HCT116 (cell line): Measurements from ENCODE around the gene INKA1. TPM values are rescaled to one million over a fixed set of nuclear protein-coding genes. Genes with fewer than 3 reads are reported as not detected.

Source experiments
- ATAC-seq: fragments of 200-7000 bp; cut with Tn5 transposase; 2 replicates; pipeline ENCODE4 v1.9.1; 2020; ENCODE audit warnings: mild to moderate bottlenecking, moderate library complexity
- BruUV-seq: library from RNA; stranded (reverse); fragments of 400-500 nt; replicated peaks from 2 replicates; lab custom pipeline; 2021; lab: Mats Ljungman, UMichigan
- CTCF ChIA-PET: fragments of 300-600 bp; sonication (Branson Sonifier 250); formaldehyde crosslinking; loops from one replicate; lab custom pipeline; 2021; ENCODE audit warnings: antibody characterized with exemption; lab: Charles Lee
- POLR2A ChIA-PET: fragments of 300-600, 350-600 bp; sonication (Branson Sonifier 250); formaldehyde crosslinking; loops from one replicate; lab custom pipeline; 2021; ENCODE audit warnings: antibody characterized with exemption; lab: Charles Lee
- RAD21 ChIA-PET, 2 experiments: fragments of 300-600 bp; sonication (Branson Sonifier 250); formaldehyde crosslinking; loops; one replicate each; lab custom pipeline; 2023; ENCODE audit warnings: low total read pairs in 2 of 2; ENCODE audit not compliant: uncharacterized antibody in 2 of 2, unreplicated experiment in 2 of 2, low non-redundant PET in 1 of 2; lab: Charles Lee
- DNase-seq: peaks from one replicate; pipeline ENCODE4 v3.0.0-alpha.2; 2010; ENCODE audit warnings: low read depth, low spot score
- H2AFZ ChIP-seq: fragments of 200-600 bp; shearing (Covaris generic), sonication (generic); 2 replicates; pipeline ENCODE4 v1.6.1; 2017; ENCODE audit warnings: low read depth, mixed run types, mixed read lengths, antibody characterized with exemption, low read length; ENCODE audit not compliant: poor library complexity, severe bottlenecking
- H3K27ac ChIP-seq: 2 replicates; pipeline ENCODE4 v1.5.1; 2012; ENCODE audit warnings: low read depth, low read length
- H3K27me3 ChIP-seq: fragments of 200-600 bp; sonication (generic); 2 replicates; pipeline ENCODE4 v1.6.1; 2016; ENCODE audit warnings: mixed run types, low read length, mixed read lengths; ENCODE audit not compliant: insufficient read depth
- H3K36me3 ChIP-seq, 2 experiments: fragments of 200-500 bp in 1 of 2; fragments of 200-600 bp in 1 of 2; sonication (Bioruptor generic) in 1 of 2; sonication (generic) in 1 of 2; 2 replicates each; pipeline versions ENCODE4 v1.5.1 to v1.6.1; 2014 to 2016; ENCODE audit warnings: low read length in 2 of 2, inconsistent platforms in 1 of 2, mixed read lengths in 1 of 2, mixed run types in 1 of 2; ENCODE audit not compliant: insufficient read depth in 2 of 2, control insufficient read depth in 1 of 2
- H3K4me1 ChIP-seq, 2 experiments: fragments of 200-600 bp in 1 of 2; sonication (generic) in 1 of 2; 2 replicates each; pipeline versions ENCODE4 v1.5.1 to v1.6.1; 2012 to 2017; ENCODE audit warnings: low read length in 2 of 2, inconsistent platforms in 1 of 2, mild to moderate bottlenecking in 1 of 2, mixed read lengths in 1 of 2, mixed run types in 1 of 2, moderate library complexity in 1 of 2; ENCODE audit not compliant: insufficient read depth in 2 of 2, control insufficient read depth in 1 of 2
- H3K4me2 ChIP-seq: fragments of 200-600 bp; sonication (generic); 2 replicates; pipeline ENCODE4 v1.6.1; 2017; ENCODE audit warnings: mixed run types, low read length, mixed read lengths
- H3K4me3 ChIP-seq, 2 experiments: fragments of 200-600 bp in 1 of 2; sonication (generic) in 1 of 2; replicated peaks in 1 of 2; 2 replicates each; pipeline ENCODE4 v1.5.1; 2011 to 2016; ENCODE audit warnings: low read length in 2 of 2, control low read depth in 1 of 2, low read depth in 1 of 2, mild to moderate bottlenecking in 1 of 2, mixed read lengths in 1 of 2, mixed run types in 1 of 2
- H3K79me2 ChIP-seq: fragments of 200-600 bp; sonication (generic); 2 replicates; pipeline ENCODE4 v1.6.1; 2017; ENCODE audit warnings: mild to moderate bottlenecking, mixed run types, low read length, moderate library complexity, mixed read lengths; ENCODE audit not compliant: insufficient read depth
- H3K9ac ChIP-seq: fragments of 200-600 bp; sonication (generic); 2 replicates; pipeline ENCODE4 v1.6.1; 2016; ENCODE audit warnings: low read length, mixed read lengths
- H3K9me2 ChIP-seq: fragments of 200-600 bp; sonication (generic), shearing (Covaris generic); 2 replicates; pipeline ENCODE4 v1.6.1; 2017; ENCODE audit warnings: mixed run types, mild to moderate bottlenecking, moderate library complexity; ENCODE audit not compliant: insufficient read depth
- H3K9me3 ChIP-seq, 2 experiments: fragments of 200-500 bp in 1 of 2; fragments of 200-600 bp in 1 of 2; sonication (Bioruptor generic) in 1 of 2; sonication (generic) in 1 of 2; 2 replicates each; pipeline ENCODE4 v1.6.1; 2014 to 2017; ENCODE audit warnings: low read length in 2 of 2, mixed read lengths in 2 of 2, inconsistent platforms in 1 of 2, low read depth in 1 of 2, mild to moderate bottlenecking in 1 of 2, mixed run types in 1 of 2, moderate library complexity in 1 of 2; ENCODE audit not compliant: control insufficient read depth in 1 of 2, insufficient read depth in 1 of 2
- H4K20me1 ChIP-seq: fragments of 200-600 bp; sonication (generic), shearing (Covaris generic); 2 replicates; pipeline ENCODE4 v1.6.1; 2017; ENCODE audit warnings: mixed run types, mild to moderate bottlenecking, moderate library complexity; ENCODE audit not compliant: insufficient read depth
- CBX3 ChIP-seq: IDR thresholded peaks from 2 replicates; pipeline ENCODE4 v1.6.1; 2012; ENCODE audit warnings: low read depth
- CEBPB ChIP-seq: IDR thresholded peaks from 2 replicates; pipeline ENCODE4 v1.6.1; 2012; ENCODE audit warnings: low read depth
- FOSL1 ChIP-seq: IDR thresholded peaks from 2 replicates; pipeline ENCODE4 v1.6.1; 2012; ENCODE audit warnings: low read depth
- JUND ChIP-seq: IDR thresholded peaks from 2 replicates; pipeline ENCODE4 v1.6.1; 2012
- SRF ChIP-seq: IDR thresholded peaks from 2 replicates; pipeline ENCODE4 v1.6.1; 2012; ENCODE audit warnings: low read depth
- ZNF274 ChIP-seq: fragments of 200-500 bp; sonication (Bioruptor generic); IDR thresholded peaks from 2 replicates; pipeline ENCODE4 v1.6.1; 2014; ENCODE audit warnings: mild to moderate bottlenecking, low read depth, low read length, inconsistent platforms
- intact Hi-C: fragments of 100-400 bp; cut with micrococcal nuclease; formaldehyde crosslinking; loops from 2 replicates; pipeline ENCODE4 v1.10.0; 2022
- total RNA-seq: library from RNA; stranded (reverse); gene quantifications from one replicate; pipeline ENCODE4 v1.2.1, GENCODE V29; 2021; ENCODE audit not compliant: unreplicated experiment
- TF ChIP-seq, protein P1 (sequence below): IDR thresholded peaks from 2 replicates; pipeline ENCODE4 v1.6.1; 2011; ENCODE audit warnings: mild to moderate bottlenecking, low read length, moderate library complexity; ENCODE audit not compliant: insufficient replicate concordance; ENCODE audit errors: extremely low read depth
- TF ChIP-seq, protein P2 (sequence below), 3 experiments: fragments of 200-600 bp in 1 of 3; sonication (generic) in 1 of 3; IDR thresholded peaks in 2 of 3; conservative IDR thresholded peaks in 1 of 3; 2 replicates each; pipeline ENCODE4 v1.5.1; 2012 to 2017; ENCODE audit warnings: low read depth in 2 of 3, low read length in 2 of 3, antibody characterized with exemption in 1 of 3, borderline replicate concordance in 1 of 3, control low read depth in 1 of 3, mild to moderate bottlenecking in 1 of 3, mixed read lengths in 1 of 3, mixed run types in 1 of 3, moderate library complexity in 1 of 3; ENCODE audit not compliant: insufficient read depth in 1 of 3
- TF ChIP-seq, protein P3 (sequence below): IDR thresholded peaks from 2 replicates; pipeline ENCODE4 v1.6.1; 2012
- TF ChIP-seq, protein P4 (sequence below): IDR thresholded peaks from 2 replicates; pipeline ENCODE4 v1.6.1; 2012

INKA1 gene
- total RNA-seq, 1 experiment from 2014 or later, result 1.6 TPM

DNA sequence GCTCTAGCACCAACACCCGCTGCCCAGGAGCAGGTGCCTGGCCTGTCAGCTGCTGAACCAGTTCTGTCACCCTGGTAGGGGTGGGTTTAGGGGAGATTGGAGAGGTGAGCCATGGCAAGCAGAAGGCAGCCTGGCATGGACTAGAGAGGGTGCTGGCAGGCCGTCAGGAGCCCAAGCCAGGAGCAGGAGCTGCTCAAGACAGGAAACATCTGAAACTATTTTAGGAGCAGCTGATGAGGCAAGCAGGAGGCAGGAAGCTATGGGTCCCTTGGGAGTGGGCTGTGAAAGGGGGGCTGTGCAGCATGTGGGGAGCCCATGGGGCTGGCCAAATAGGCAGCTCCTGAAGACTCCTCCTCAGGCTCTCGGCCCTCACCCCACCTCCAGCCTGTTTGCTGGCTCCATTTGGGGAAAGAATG, 2.3 kb downstream of the INKA1 start:
- no peak for ATAC-seq
- CTCF ChIA-PET, result no interaction called here

More for the DNA sequence above, 2.3 kb downstream of the INKA1 start:
- intact Hi-C loops, result no loop called here
- H4K20me1 ChIP-seq, result no peaks in the 10 kb centered on the region
- no peak overlapping the region for H2AFZ ChIP-seq
- no peak overlapping the region for H3K4me2 ChIP-seq
- TF ChIP-seq CBX3 (no peak), ZNF274 (no peak), FOSL1 (no peak), CEBPB (no peak), SRF (no peak), JUND (no peak)
- TF ChIP-seq, protein P1, sequence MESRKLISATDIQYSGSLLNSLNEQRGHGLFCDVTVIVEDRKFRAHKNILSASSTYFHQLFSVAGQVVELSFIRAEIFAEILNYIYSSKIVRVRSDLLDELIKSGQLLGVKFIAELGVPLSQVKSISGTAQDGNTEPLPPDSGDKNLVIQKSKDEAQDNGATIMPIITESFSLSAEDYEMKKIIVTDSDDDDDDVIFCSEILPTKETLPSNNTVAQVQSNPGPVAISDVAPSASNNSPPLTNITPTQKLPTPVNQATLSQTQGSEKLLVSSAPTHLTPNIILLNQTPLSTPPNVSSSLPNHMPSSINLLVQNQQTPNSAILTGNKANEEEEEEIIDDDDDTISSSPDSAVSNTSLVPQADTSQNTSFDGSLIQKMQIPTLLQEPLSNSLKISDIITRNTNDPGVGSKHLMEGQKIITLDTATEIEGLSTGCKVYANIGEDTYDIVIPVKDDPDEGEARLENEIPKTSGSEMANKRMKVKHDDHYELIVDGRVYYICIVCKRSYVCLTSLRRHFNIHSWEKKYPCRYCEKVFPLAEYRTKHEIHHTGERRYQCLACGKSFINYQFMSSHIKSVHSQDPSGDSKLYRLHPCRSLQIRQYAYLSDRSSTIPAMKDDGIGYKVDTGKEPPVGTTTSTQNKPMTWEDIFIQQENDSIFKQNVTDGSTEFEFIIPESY, result no peak
- TF ChIP-seq, protein P2, sequence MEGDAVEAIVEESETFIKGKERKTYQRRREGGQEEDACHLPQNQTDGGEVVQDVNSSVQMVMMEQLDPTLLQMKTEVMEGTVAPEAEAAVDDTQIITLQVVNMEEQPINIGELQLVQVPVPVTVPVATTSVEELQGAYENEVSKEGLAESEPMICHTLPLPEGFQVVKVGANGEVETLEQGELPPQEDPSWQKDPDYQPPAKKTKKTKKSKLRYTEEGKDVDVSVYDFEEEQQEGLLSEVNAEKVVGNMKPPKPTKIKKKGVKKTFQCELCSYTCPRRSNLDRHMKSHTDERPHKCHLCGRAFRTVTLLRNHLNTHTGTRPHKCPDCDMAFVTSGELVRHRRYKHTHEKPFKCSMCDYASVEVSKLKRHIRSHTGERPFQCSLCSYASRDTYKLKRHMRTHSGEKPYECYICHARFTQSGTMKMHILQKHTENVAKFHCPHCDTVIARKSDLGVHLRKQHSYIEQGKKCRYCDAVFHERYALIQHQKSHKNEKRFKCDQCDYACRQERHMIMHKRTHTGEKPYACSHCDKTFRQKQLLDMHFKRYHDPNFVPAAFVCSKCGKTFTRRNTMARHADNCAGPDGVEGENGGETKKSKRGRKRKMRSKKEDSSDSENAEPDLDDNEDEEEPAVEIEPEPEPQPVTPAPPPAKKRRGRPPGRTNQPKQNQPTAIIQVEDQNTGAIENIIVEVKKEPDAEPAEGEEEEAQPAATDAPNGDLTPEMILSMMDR (IDR thresholded peaks at IDR 0.05 in 2 of 3, conservative IDR thresholded peaks at IDR 0.05 in 1 of 3; ENCODE audit: borderline replicate concordance in 1 of 3, insufficient read depth in 1 of 3, low read depth in 2 of 3, low read length in 2 of 3), result no peak
- TF ChIP-seq, protein P3, sequence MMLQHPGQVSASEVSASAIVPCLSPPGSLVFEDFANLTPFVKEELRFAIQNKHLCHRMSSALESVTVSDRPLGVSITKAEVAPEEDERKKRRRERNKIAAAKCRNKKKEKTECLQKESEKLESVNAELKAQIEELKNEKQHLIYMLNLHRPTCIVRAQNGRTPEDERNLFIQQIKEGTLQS, result no peak
- TF ChIP-seq, protein P4, sequence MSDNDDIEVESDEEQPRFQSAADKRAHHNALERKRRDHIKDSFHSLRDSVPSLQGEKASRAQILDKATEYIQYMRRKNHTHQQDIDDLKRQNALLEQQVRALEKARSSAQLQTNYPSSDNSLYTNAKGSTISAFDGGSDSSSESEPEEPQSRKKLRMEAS, result no peak
- BruUV-seq, result no TSS peak
- H3K9me3 ChIP-seq, result no peaks in the 10 kb centered on the region
- H3K79me2 ChIP-seq, result no peaks in the 10 kb centered on the region
- H3K36me3 ChIP-seq, result no peaks in the 10 kb centered on the region
- H3K4me3 ChIP-seq, result no peak overlapping the region
- peaks cover 2 to 16% of the 10 kb centered on the region in 2 experiments; a peak in 2 of 4 replicates for H3K4me1 ChIP-seq
- ChIA-PET POLR2A (no interaction called here), RAD21 (no interaction called here)
- H3K9ac ChIP-seq, result no peak overlapping the region
- H3K9me2 ChIP-seq, result no peaks in the 10 kb centered on the region
- no peak for DNase-seq
- H3K27me3 ChIP-seq, result no peaks in the 10 kb centered on the region
- no peak overlapping the region for H3K27ac ChIP-seq
